ENCODE results near the gene CFAP410. TPM values are rescaled to one million over a fixed set of nuclear protein-coding genes. Genes with fewer than 3 reads are reported as not detected.
"Not testable (repeated sequence)": the region's sequence is repeated elsewhere in the genome, so short reads cannot be mapped to it uniquely, and the experiment has no call there.

The CFAP410 gene
- total and polyA plus RNA-seq, 2 of the 8 experiments (the other 6 are each of a cell fraction or from before 2014, with no cell fraction given), result 10.6 to 12.0 TPM

- H3K79me2 ChIP-seq (ENCODE audit: control insufficient read depth in 1 of 2, insufficient read depth in 2 of 2, low read length in 2 of 2); H4K8ac ChIP-seq (ENCODE audit: extremely low read depth, insufficient read depth, low read length); H2BK15ac ChIP-seq (ENCODE audit: low read length); H3K27me3 ChIP-seq (replicated peaks in 1 of 4; ENCODE audit: control insufficient read depth in 3 of 4, extremely low read depth in 1 of 4, insufficient read depth in 3 of 4, low read length in 3 of 4); H3K27ac ChIP-seq (ENCODE audit: low read depth, low read length); H3K14ac ChIP-seq (ENCODE audit: insufficient read length); H3K4me2 ChIP-seq (ENCODE audit: insufficient read depth in 1 of 2, low read depth in 2 of 2, low read length in 2 of 2); H4K20me1 ChIP-seq (replicated peaks in 1 of 2; ENCODE audit: control insufficient read depth in 1 of 2, insufficient read depth in 2 of 2, low read length in 2 of 2); DNase-seq (ENCODE audit: low read depth in 1 of 2, low spot score in 2 of 2); H3K9me3 ChIP-seq (ENCODE audit: insufficient read depth in 2 of 2, low read depth in 1 of 2, low read length in 1 of 2); H2BK120ac ChIP-seq (replicated peaks; ENCODE audit: low read depth, low read length); H3K9ac ChIP-seq (replicated peaks in 1 of 4; ENCODE audit: extremely low read depth in 1 of 4, low read depth in 3 of 4, low read length in 3 of 4); H3K18ac ChIP-seq (ENCODE audit: extremely low read depth, low read length); H3K36me3 ChIP-seq (ENCODE audit: control insufficient read depth in 2 of 4, insufficient read depth in 4 of 4, low read length in 3 of 4); H3K23me2 ChIP-seq (ENCODE audit: low read depth, low read length); H3K79me1 ChIP-seq (ENCODE audit: low read depth, low read length); H3K4me1 ChIP-seq (replicated peaks in 1 of 4; ENCODE audit: control insufficient read depth in 3 of 4, insufficient read depth in 4 of 4, low read length in 3 of 4); POLR2A ChIA-PET (ENCODE audit: partially characterized antibody); H3K56ac ChIP-seq (replicated peaks; ENCODE audit: insufficient read length, low read depth, low read length); H4K91ac ChIP-seq (replicated peaks; ENCODE audit: insufficient read length, low read length); H2BK12ac ChIP-seq (ENCODE audit: low read depth, low read length); H3K4me3 ChIP-seq (ENCODE audit: extremely low read depth in 1 of 4, insufficient read depth in 2 of 4, low read depth in 3 of 4, low read length in 4 of 4); H2BK20ac ChIP-seq (ENCODE audit: low read length); H3K4ac ChIP-seq (replicated peaks; ENCODE audit: insufficient read length, low read depth, low read length); H4K5ac ChIP-seq (ENCODE audit: insufficient read length, low read depth, low read length); H2AK5ac ChIP-seq (ENCODE audit: low read depth, low read length); FAIRE-seq; H2AFZ ChIP-seq (ENCODE audit: low read length); H3K23ac ChIP-seq (ENCODE audit: insufficient read length); H2BK5ac ChIP-seq (ENCODE audit: low read depth, low read length): not testable (repeated sequence)
- CTCF ChIA-PET (ENCODE audit: partially characterized antibody), result interaction anchor here (1.0 to 1.2 kb wide), 3 partner anchors 9 to 99 kb away, joined by 3 to 4 read pairs (median 4); partner anchors contain the start of gene TRPM2
- 93% methylated on average over 5 of the region's 5 CpGs; no CpG with 5 or more reads in 1 of the 2 experiments for WGBS, 2 experiments (ENCODE audit: extremely low coverage in 1 of 2, insufficient coverage in 1 of 2, insufficient read length in 1 of 2, insufficient replicate concordance in 2 of 2, low coverage in 1 of 2, low lambda C conversion rate in 2 of 2, missing lambda C conversion rate in 1 of 2)
Observed at GRCh38 chr21:44361903-44362302, 22.7 kb upstream of the CFAP410 start.

Data from H1 (cell line).